GM12878 (cell line): ENCODE results near the gene CAMK4. TPM values are rescaled to one million over a fixed set of nuclear protein-coding genes. Genes with fewer than 3 reads are reported as not detected.

Experiments
- EED ChIP-seq: sonication (generic); IDR thresholded peaks from 2 replicates; pipeline ENCODE4 v1.6.1; 2016; ENCODE audit warnings: antibody characterized with exemption, low read depth
- EZH2 ChIP-seq: IDR thresholded peaks from 2 replicates; pipeline ENCODE4 v1.6.1; 2012; ENCODE audit warnings: low read depth, mild to moderate bottlenecking, control low read depth, inconsistent platforms, low read length, borderline replicate concordance; ENCODE audit not compliant: control insufficient read depth
- HDAC2 ChIP-seq: fragments of 200-600 bp; sonication (generic); IDR thresholded peaks from 2 replicates; pipeline ENCODE4 v1.6.1; 2017
- IRF4 ChIP-seq: IDR thresholded peaks from 2 replicates; pipeline ENCODE4 v1.6.1; 2011; ENCODE audit warnings: low read depth, low read length
- IRF5 ChIP-seq: fragments of 450-650 bp; IDR thresholded peaks from 2 replicates; pipeline ENCODE4 v1.6.1; 2017; ENCODE audit warnings: borderline replicate concordance
- LARP7 ChIP-seq: fragments of 450-650 bp; IDR thresholded peaks from 2 replicates; pipeline ENCODE4 v1.6.1; 2017; ENCODE audit warnings: mild to moderate bottlenecking
- MXI1 ChIP-seq: fragments of 150-350 bp; IDR thresholded peaks from 2 replicates; pipeline ENCODE4 v1.6.1; 2011; ENCODE audit warnings: low read depth, mild to moderate bottlenecking, inconsistent platforms, low read length, improper control_type of control experiment
- NR2C1 ChIP-seq: fragments of 450-650 bp; IDR thresholded peaks from 2 replicates; pipeline ENCODE4 v1.6.1; 2017; ENCODE audit warnings: antibody characterized with exemption, mild to moderate bottlenecking, moderate library complexity
- NR2C2 ChIP-seq: IDR thresholded peaks from 2 replicates; pipeline ENCODE4 v1.6.1; 2011; ENCODE audit warnings: borderline replicate concordance, low read depth; ENCODE audit not compliant: control insufficient read depth, insufficient read length
- RB1 ChIP-seq: fragments of 450-650 bp; formaldehyde crosslinking; IDR thresholded peaks from 2 replicates; pipeline ENCODE4 v1.6.1; 2017; ENCODE audit warnings: mild to moderate bottlenecking, borderline replicate concordance
- REST ChIP-seq: IDR thresholded peaks from 2 replicates; pipeline ENCODE4 v1.6.1; 2012; ENCODE audit warnings: mild to moderate bottlenecking, low read depth, low read length
- SREBF1 ChIP-seq: IDR thresholded peaks from 2 replicates; pipeline ENCODE4 v1.6.1; 2012; ENCODE audit warnings: mild to moderate bottlenecking, low read length
- TAF1 ChIP-seq: IDR thresholded peaks from 2 replicates; pipeline ENCODE4 v1.6.1; 2011; ENCODE audit warnings: mild to moderate bottlenecking, low read depth, low read length, borderline replicate concordance
- TBL1XR1 ChIP-seq: IDR thresholded peaks from 2 replicates; pipeline ENCODE4 v1.6.1; 2012; ENCODE audit warnings: low read depth, low read length, improper control_type of control experiment
- YBX1 ChIP-seq: fragments of 450-650 bp; IDR thresholded peaks from 2 replicates; pipeline ENCODE4 v1.6.1; 2016; ENCODE audit warnings: antibody characterized with exemption
- ZNF24 ChIP-seq: fragments of 450-650 bp; IDR thresholded peaks from 2 replicates; pipeline ENCODE4 v1.6.1; 2017; ENCODE audit warnings: antibody characterized with exemption, mild to moderate bottlenecking
- ZNF384 ChIP-seq: IDR thresholded peaks from 2 replicates; pipeline ENCODE4 v1.6.1; 2012; ENCODE audit warnings: low read depth, mild to moderate bottlenecking, low read length, improper control_type of control experiment, borderline replicate concordance
- ZNF622 ChIP-seq: fragments of 450-650 bp; IDR thresholded peaks from 2 replicates; pipeline ENCODE4 v1.6.1; 2017; ENCODE audit warnings: mild to moderate bottlenecking, inconsistent platforms
- polyA plus RNA-seq, 11 experiments: library from polyadenylated mRNA; depleted of rRNA in 4 of 11; unstranded in 6 of 11; stranded (reverse) in 5 of 11; fragments of >200 nt; fragmentation: Nextera tagmentation in 4 of 11; fragmentation: Illumina TruSeq in 1 of 11; extraction: Ambion mirVana in 4 of 11; extraction: Trizol in 1 of 11; gene quantifications; 1 replicate in 1 of 11; 2 replicates in 10 of 11; pipeline versions ENCODE4 v1.2.1 to v1.2.3, GENCODE V29; 2011 to 2016; ENCODE audit warnings: inconsistent platforms in 2 of 11, missing spikeins in 2 of 11, low read depth in 1 of 11
- total RNA-seq, 4 experiments: library from RNA; depleted of rRNA in 3 of 4; stranded (reverse); fragments of >200 nt in 3 of 4; fragmentation: Illumina TruSeq in 1 of 4; extraction: Trizol in 1 of 4; gene quantifications; 2 replicates each; pipeline versions ENCODE4 v1.2.1 to v1.2.3, GENCODE V29; 2013 to 2021
- TF ChIP-seq, protein P1 (sequence below): IDR thresholded peaks from 2 replicates; pipeline ENCODE4 v1.6.1; 2011; ENCODE audit warnings: low read depth, mild to moderate bottlenecking, low read length, moderate library complexity, borderline replicate concordance; ENCODE audit errors: extremely low read depth
- TF ChIP-seq, protein P2 (sequence below): fragments of 450-650 bp; IDR thresholded peaks from 2 replicates; pipeline ENCODE4 v1.6.1; 2018; ENCODE audit warnings: borderline replicate concordance, mild to moderate bottlenecking; ENCODE audit not compliant: partially characterized antibody
- TF ChIP-seq, protein P3 (sequence below): fragments of 450-650 bp; IDR thresholded peaks from 2 replicates; pipeline ENCODE4 v1.6.1; 2017; ENCODE audit warnings: low read depth, mild to moderate bottlenecking, moderate library complexity

Gene CAMK4
- total and polyA plus RNA-seq, 10 of the 15 experiments (the other 5 are each of a cell fraction or from before 2014, with no cell fraction given), result 13.3 to 51.9 (median 35.3) TPM

GRCh38 chr5:111512375-111513130, 288.4 kb downstream of the CAMK4 start, which contains the start of gene STARD4 (continued):
- TF ChIP-seq EZH2 (no peak), IRF4 (no peak), MXI1 (peak; percentile 37; the same call in 1 of the 2 replicates), HDAC2 (no peak), LARP7 (no peak; the same call in 1 of the 2 replicates), RB1 (peak; percentile 11; the same call in 1 of the 2 replicates), ZNF24 (no peak), SREBF1 (peak; percentile 90; the same call in 1 of the 2 replicates), TBL1XR1 (0 out of 2 replicates have a peak, but pooled peaks have one; percentile 11), TAF1 (peak; percentile 96), REST (no peak; the same call in 1 of the 2 replicates), EED (peak; percentile 60), NR2C2 (no peak), NR2C1 (no peak), YBX1 (no peak), ZNF384 (no peak), ZNF622 (no peak), IRF5 (no peak)
- TF ChIP-seq, protein P1, sequence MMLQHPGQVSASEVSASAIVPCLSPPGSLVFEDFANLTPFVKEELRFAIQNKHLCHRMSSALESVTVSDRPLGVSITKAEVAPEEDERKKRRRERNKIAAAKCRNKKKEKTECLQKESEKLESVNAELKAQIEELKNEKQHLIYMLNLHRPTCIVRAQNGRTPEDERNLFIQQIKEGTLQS, result no peak
- TF ChIP-seq, protein P2, sequence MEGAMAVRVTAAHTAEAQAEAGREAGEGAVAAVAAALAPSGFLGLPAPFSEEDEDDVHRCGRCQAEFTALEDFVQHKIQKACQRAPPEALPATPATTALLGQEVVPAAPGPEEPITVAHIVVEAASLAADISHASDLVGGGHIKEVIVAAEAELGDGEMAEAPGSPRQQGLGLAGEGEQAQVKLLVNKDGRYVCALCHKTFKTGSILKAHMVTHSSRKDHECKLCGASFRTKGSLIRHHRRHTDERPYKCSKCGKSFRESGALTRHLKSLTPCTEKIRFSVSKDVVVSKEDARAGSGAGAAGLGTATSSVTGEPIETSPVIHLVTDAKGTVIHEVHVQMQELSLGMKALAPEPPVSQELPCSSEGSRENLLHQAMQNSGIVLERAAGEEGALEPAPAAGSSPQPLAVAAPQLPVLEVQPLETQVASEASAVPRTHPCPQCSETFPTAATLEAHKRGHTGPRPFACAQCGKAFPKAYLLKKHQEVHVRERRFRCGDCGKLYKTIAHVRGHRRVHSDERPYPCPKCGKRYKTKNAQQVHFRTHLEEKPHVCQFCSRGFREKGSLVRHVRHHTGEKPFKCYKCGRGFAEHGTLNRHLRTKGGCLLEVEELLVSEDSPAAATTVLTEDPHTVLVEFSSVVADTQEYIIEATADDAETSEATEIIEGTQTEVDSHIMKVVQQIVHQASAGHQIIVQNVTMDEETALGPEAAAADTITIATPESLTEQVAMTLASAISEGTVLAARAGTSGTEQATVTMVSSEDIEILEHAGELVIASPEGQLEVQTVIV, result peak; percentile 96
- TF ChIP-seq, protein P3, sequence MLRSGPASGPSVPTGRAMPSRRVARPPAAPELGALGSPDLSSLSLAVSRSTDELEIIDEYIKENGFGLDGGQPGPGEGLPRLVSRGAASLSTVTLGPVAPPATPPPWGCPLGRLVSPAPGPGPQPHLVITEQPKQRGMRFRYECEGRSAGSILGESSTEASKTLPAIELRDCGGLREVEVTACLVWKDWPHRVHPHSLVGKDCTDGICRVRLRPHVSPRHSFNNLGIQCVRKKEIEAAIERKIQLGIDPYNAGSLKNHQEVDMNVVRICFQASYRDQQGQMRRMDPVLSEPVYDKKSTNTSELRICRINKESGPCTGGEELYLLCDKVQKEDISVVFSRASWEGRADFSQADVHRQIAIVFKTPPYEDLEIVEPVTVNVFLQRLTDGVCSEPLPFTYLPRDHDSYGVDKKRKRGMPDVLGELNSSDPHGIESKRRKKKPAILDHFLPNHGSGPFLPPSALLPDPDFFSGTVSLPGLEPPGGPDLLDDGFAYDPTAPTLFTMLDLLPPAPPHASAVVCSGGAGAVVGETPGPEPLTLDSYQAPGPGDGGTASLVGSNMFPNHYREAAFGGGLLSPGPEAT, result peak; percentile 88
